GM20431 (cell line): Measurements from ENCODE around the gene CCNY.

Experiments
- in situ Hi-C: fragments of 300-500 bp; cut with MseI, MboI; formaldehyde crosslinking; loops from one replicate; pipeline ENCODE4 v1.15.0; 2020; ENCODE audit warnings: low sequenced_read_pairs; ENCODE audit not compliant: unreplicated experiment

The CCNY gene

DNA sequence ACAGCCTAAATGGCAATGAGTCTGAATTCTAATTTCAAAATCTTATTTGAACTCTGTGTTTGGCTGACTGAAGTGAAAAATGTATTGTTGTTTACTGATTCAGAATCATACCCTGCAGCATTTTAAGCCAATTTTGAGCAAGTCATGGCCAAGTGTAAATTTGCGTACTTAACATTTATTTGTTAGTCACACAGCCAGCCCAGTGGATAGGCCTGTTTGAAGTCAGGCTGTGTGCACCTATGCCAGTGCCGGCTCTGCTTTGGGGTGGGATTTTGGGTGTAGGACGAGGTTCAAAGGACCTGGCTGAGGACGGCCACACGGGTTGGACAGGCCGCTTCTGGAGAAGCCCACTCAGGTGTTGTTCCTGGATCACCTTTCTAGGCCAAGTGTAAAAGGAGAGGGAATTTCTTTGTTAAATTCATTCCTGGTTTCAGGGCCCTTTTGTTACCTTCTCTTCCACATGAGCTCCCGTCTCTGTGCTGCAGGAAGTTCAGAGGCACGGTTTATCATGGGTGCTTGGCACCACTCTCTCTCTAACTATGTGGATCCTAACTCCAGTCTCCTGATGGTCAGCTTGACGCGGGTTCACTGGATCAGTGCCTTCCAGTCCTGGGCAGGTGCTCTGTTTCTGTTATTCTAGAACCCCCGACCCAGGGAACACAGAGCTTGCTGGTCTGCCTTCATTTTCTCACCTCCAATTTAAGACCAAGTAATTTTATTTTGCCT is 84.7 kb downstream of the CCNY start:
- in situ Hi-C loops: no loop called here

DNA sequence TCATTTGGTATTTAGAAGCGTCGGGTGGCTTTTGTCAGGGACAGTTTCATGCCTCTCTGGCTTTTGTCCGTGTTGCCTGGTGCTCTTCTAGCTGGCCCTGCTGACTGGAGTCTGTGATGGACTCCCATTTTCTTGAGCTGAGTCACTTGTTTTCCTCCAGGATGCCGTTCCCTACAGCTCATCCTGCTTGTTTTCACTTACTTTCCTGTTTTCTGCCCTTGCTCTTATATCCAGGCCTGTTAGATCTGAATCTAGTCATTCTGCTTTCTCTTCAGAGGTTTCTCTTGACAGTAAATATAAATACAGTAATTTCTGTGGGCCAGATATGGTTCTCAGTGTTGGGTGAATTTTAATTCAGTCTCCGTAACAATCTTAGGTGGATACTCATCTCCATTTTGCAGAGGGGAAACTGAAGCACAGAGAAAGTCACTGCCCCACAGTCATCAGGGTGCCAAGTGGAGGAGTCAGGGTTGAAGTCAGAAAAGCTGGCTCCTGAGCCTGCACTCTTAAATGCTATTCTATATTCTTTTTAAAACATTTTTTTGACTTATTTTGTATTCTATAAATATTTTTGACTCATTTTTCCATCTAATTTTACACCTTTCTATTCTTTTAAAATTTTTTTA is 85.4 kb downstream of the CCNY start:
- in situ Hi-C loops: no loop called here

DNA sequence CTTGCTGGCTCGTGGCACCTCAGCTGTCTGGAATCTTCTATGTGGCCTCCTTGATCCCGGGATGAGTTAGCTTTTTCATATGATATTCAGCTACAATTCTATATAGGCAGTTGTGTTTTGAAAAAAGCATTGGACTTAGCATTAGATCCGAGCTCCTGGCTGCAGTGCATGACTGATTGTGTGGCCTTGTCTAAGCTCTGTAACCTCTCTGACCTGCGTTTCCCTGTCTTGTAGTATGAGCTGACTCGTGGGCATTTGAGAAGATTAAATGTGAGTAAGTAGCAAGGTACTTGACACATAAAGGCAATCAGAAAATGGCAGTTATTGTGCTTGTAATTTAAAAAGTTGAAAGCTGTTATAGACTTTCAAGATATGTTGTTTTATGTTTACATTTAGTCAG is 85.9 kb downstream of the CCNY start:
- in situ Hi-C loops: no loop called here

DNA sequence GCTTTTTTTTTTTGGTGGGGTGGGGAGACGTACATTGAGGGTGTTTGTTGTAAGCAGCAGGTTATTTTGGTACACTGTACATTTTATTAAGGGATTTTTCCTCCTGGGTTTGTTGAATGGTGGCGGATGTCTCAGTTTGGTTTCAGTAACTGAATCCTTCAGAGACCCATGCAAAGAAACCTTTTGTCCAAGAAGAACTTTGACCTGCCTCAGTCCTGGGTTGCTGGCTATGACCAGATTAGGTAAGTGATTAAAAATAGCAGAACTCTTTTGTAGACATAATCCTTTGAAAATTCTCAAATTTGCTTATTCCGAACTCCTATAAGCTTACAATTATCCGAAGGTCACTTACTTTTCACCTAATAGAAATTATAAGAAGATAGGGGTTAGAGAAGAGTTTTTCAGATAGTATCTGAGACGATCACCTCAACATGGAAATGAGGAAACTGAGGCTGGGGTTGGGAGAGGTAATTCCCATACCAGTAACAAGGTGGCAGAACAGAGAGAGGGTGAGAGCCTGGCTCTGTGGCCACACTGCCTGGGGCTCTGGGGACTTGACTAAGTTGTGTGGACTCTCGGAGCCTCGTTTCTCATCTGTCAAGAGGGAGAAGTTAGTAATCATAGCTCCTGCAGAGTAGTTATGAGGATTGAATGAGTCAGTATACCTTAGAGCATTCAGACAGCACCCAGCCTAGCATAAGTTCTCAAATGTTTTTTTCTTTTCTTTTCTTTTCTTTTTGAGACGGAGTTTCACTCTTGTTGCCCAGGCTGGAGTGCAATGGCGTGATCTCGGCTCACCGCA is 87.4 kb downstream of the CCNY start:
- in situ Hi-C loops: no loop called here

DNA sequence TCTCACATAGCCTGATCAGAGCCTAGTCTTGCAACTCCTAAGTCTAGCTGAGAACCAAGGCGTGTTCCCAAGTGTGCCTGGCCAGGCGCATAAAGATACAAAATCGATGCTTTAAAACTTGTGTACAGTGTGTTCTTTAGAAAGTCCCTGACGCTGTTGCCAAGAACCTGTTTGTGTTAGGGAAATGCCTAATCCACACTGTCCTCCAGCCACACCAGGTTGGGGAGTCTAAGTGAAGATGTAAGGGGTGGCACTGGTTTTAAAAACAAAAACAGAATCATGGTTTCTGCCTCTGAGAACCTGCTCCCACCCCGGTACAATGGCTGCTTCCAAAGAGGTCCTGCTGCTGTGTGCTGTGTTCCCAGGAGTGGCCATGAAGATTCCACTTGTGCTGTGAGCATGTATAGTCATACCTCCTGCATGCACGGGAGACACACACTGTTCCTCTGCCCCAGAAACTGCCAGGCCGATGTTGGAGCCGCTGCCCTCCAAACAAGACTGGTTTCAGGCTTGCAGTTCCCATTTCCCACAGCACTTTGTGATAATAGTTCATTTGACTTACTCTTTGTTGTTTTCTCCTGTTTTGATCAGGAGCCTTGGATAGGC is 88.5 kb downstream of the CCNY start:
- in situ Hi-C loops: no loop called here

DNA sequence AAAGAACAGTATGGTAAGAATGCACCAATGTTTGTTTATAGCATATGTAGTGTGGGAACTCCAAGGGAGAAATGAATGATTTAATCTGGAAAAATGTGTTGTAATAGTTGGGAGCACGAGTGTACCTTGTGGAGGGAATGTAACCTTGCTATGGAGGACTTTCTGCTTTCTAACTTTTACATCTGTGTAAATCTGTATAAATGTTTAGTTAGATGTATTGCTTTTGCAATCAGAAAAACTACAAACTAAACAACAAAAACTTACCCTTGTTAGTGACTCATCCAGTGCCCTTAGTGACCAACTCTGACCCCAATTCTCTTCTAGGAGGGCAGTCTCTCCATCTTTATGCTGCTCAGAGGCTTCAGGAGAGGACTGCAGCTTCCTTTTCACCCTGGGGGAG is 89.3 kb downstream of the CCNY start:
- in situ Hi-C loops: no loop called here

DNA sequence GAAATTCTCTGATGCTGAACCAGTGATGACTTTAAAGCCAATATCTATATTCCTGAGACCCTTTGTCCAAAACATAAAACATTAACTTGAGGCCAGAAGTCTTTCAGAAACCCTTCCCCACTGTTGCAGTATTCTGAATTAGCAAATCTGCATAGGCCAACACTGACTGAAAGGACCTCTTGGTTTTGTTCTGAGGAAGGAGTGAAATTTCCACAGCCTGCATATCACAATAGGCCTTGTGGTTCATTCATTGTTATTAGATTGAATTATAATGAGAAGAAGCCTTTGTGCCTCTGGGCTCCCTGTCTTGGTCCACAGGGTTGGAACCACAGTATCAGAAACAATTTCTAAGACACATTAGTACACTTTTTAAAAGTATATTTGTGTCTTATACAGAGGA is 90.3 kb downstream of the CCNY start:
- in situ Hi-C loops: no loop called here

DNA sequence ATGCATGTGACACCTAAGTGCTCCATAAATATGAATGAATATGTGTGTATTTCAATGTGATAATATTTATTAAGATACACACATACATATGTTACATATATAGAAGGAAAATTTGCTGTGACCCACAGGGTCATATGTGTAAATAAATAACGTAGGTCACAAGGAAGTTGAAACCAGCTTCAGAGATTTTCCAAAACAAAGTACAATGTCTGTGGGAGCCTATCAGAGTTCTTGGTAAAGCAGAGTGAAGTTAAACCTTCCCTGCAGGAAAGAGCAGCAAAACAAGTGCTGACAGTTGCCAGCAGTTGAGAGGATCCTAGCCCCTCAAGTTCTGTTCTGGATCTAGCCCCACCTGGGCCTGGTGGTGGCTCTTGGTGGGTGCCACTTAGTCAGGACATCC is 91.2 kb downstream of the CCNY start:
- in situ Hi-C loops: no loop called here

DNA sequence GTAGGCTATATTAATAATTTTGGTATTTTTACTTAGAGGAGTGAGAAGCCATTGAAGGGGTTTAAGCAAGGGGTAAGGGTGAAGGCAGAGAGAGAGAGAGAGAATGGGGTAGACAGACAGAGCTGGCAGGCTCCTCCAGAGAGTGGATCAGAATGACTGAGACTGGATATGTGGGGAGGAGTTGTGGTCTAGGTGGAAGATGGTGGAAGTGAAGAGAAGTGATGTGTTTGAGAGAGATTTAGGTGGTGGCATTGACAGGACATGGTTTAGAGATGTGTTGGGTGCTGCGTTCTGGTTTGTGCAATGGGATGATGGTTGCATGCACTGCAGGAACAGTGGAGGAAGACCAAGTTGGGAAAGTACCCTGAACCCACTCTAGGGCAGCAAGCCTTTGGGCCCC is 92.2 kb downstream of the CCNY start:
- in situ Hi-C loops: no loop called here

DNA sequence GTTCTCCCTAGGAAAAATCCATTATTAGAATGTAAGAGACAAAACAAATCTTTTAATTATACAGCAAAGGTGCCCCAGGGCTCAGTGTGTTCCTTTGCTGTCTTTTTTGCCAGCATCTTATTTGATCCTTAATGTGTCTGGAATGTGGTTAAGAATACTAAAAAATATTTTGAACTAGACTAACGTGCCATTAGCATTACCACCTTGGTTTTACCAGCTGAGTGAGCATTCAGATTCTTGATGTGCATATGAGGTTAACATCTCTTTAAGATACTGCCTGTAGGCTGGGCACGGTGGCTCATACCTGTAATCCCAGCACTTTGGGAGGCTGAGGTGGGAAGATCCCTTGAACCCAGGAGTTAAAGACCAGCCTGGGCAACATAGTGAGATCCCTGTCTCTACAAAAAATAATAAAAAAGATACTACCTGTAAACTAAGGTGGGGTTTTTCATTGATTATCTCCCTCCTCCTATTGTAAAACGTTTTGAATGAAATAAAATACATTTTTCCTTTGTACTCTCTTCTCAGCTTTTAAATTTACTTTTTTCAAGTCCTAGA is 96.6 kb downstream of the CCNY start:
- in situ Hi-C loops: no loop called here

DNA sequence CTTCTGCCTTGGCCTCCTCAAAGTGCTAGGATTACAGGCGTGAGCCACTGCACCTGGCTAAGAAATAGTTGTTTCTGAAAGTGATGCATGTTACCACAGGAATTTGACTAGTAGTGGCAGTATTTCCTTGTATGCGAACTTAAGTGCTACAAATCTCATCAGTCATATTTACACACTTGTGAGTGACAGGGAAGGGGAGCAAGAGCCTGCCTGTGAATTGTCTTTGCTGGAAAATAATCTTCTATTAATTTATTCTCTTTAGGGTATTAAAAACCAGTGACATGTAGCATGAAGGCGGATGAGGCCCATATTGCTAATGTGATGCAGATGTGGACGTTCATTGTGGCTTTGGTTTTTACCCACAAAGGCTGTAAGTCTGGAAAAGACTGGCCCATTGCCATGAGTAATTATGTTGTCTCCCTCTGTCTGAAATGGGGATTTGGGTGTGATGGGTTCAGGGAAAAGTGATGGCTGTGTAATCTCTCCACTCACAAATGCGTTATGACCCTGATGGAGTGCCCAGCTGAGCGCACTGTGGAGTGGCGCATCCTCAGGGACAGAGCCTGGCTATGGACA is 97.6 kb downstream of the CCNY start:
- in situ Hi-C loops: no loop called here

DNA sequence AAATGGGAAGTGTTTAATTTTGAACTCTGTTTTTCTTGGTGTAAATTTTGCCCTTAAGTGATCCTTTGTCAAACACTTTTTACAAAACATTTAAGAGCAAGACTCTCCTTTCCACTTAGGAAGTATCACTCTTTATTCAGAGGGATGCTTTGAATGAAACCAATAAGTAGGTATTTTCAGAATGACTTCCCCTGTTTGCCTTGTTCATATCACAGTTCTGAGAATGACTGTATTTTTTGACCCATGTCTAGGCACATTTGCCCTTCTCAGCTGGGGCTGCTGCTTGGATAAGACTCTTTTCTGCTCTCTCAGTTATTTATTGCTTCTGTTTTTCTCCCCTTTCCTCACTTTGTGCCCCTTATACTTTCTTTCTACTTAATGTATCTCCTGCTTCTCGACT is 98.2 kb downstream of the CCNY start:
- in situ Hi-C loops: no loop called here

DNA sequence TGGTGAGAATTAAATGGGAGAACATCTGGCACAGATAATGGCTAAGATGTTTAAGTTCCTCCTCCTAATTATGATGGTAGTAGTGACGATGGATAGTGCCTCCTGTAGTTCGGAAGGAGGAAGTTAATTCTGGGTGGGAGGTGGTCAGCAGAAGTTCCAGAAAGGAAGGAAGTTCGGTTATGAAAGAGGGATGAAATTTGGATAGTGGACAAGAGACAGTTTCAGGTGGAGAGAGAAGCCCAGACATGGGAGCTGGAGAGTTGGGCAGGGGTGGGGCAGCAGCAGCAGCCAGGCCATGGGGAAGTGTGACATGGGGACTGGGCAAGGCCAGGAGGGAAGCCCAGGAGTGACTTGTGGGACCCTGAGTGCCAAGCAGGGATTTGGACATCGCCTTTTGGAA is 99.5 kb downstream of the CCNY start:
- in situ Hi-C loops: no loop called here

DNA sequence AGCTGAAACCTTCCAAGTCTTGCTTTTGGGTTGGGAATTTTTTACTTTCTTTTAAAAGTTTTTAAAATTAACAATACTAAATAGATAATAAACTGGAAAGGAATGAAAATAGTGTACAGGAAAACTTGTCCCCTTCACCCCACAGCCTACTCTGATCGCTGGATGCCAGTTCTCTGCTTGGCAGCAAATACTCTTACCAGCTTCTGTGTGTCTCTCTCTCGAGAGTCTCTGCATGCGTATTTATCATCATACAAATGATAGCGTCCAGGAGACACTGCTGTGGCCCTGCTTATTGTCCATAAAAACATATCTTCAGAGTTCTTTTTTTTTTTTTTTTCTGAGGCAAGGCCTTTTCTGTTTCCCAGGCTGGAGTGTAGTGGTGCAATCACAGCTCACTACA is 101.5 kb downstream of the CCNY start:
- in situ Hi-C loops: no loop called here

DNA sequence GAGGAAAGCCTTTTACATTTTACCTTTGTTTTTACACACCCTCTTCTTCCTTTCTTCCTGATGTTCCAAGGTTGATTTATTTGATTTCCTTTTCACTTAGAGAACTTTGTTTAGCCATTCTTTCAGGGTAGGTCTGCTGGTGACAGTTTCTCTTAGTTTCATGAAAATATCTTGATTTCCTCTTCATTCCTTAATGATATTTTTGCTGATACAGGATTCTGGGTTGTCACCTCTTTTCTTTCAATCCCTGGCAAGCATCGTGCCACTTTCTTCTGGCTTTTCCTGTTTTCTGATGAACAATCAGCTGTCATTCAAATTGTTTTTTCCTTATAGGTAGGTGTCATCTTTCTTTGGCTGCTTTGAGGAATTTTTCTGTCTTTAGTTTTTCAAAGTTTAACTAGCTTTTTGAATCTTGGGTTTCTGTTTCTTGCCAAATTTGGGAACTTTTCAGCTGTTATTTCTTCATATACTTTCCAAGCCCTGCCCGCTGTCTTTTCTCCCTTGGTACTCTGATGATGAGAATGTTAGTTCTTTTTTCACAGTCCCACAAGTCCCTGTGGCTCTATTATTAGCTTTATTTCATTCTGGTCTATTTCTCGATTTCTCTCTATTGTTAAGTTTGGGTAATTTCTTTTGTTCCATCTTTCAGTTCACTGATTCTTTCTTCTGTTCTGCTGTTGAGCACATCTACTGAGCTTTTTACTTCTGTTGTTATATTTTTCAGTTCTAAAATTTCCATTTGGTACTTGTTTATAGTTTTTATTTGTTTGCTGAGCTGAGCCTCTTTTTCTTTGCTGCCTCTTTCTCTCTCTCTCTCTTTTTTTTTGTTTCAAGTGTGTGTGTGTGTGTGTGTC is 102.6 kb downstream of the CCNY start:
- in situ Hi-C loops: no loop called here

DNA sequence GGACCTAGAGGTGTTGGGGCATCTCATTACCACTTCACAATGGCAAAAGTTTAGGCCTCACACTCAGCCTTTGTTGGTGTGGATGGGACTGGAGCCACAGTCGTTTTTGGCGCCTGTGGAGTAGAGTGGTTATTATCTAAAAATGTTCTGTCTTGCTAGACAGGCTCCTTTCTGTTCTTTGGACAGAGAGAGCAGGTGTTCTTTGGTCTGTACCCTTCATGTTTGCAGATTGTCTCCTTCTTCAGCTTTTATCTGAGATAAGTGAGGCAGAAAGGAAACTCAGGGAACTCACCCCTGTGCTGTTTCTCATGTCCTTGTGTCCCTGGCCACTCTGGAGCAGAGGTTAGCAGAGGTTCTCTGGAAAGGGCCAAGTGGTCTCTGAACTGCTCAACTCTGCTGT is 103.7 kb downstream of the CCNY start:
- in situ Hi-C loops: no loop called here

DNA sequence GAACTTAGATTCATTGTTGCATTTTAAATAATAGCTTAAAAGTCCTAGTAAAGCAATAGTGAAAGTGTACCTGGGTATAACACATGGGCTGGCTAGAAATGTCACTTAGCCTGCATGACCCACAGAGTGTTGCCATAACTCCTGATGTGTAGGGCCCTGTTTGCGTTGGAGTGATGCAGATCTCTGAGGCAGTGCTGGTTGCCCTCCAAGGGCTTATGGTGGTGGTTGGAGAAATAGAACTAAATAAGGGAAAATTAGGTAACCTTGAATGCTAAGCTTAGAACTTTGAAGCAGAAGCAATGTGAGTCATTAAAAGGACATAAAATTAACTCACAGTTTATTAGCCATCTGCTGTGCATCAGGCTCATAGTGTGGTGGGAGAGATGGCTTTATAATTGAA is 105.7 kb downstream of the CCNY start:
- in situ Hi-C loops: no loop called here

DNA sequence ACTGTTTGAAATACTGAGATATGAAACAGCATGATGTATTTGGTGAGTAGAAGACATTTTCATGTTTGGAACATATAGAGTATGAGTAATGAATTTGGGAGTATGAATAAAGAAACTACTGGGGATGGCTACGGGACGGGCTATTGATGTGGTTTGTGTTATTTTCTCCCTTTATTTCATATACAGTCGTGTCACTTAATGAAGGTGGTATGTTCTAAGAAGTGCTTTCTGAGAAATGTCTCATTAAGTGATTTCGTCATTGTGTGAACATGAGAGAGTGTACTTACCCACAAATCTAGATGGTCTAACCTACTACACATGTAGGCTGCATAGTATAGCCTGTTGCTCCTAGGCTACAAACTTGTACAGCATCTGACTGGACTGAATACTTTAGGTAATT is 106.3 kb downstream of the CCNY start:
- in situ Hi-C loops: no loop called here

DNA sequence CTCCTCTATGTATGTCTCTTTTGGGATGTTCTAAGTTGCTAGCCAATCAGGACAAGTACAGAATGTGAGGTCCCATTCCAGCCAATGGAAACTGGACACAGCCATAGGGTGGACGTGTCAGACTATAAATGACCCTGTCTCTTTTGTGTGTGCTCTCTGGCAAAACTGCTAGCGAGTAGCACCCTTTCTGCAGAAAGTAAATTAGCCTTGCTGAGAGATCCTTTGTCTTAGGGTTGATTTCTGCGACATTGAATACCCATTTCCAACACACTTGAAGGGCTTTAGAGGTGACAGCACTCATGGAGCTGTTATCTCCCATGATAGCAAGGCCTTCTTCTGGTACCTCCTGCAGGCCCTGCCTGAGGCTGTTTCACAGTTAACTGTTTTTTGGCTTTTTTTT is 107.5 kb downstream of the CCNY start:
- in situ Hi-C loops: no loop called here
